ENCODE measurements around the gene NOS3. TPM values are rescaled to one million over a fixed set of nuclear protein-coding genes. Genes with fewer than 3 reads are reported as not detected.

NOS3 gene
- 0.13 and 0.32 TPM in 2 replicates for total RNA-seq (2014; rRNA removed; shearing (Covaris generic))
- 0.61 and 0.83 TPM in 2 replicates for polyA plus RNA-seq (2016; fragmentation: Nextera tagmentation; extraction: Ambion mirVana)

DNA sequence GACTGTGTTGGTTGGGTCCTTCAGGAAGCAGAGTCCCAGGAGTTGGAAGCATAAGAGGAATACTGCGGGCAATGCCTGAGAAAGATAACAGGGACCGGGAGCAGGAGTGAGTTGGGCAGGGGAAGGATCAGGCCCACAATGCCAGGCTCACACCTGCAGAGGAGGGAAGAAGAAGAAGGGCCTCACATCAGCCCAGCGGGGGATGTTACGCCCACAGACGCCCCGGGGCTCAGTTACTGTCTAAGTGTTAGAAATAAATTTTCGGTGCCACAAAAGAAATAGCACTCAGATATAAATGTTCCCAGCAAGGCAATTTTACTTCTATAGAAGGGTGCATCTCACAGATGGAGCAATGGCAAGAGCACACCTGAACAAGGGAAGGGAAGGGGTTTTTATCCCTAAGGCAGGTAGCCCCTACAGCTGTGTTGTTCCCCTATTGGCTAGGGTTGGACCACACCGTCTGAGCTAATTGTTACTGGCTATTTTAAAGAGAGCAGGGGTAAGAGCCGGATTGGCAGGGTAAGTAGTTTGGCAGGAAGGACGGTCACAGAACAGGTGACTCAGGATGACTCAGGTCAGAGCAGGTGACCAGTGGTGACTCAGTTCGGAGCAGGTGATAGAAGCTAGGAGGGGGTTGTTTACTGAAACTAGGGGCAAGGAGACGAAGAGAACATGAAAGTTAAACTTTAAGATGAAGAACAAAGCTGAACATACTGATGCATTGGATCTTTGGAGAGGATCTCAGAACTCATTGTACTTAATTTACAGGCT lies at the start of gene NOS3:
NOS3 (plus strand) TSS at position 602 of the 771 bp plus-strand sequence. CDS start 2,787 bp downstream, outside the sequence.
- H3K4me3 ChIP-seq, result no peak within 1 kb of the TSS
- no peaks in the 10 kb centered on the region for H3K9me3 ChIP-seq (ENCODE audit: low read depth)
- DNase-seq, result peak; percentile 28
- no peaks in the 10 kb centered on the region; the same call in 1 of the 2 replicates for H3K27me3 ChIP-seq (replicated peaks; ENCODE audit: insufficient read depth)
- no peak for TF ChIP-seq EZH2 (IDR thresholded peaks at IDR 0.05; ENCODE audit: insufficient read depth, poor library complexity, severe bottlenecking)
- no peak for TF ChIP-seq EZH2phosphoT487 (IDR thresholded peaks at IDR 0.05; ENCODE audit: insufficient read depth, low read depth)
- no peaks in the 10 kb centered on the region for H3K36me3 ChIP-seq (ENCODE audit: low read depth)
- no peak within 1 kb of the TSS for H2AFZ ChIP-seq
- H3K4me1 ChIP-seq (ENCODE audit: insufficient read depth), result no peaks in the 10 kb centered on the region
- in situ Hi-C loops (cut with MboI), result loop anchor here (10.0 kb wide), 1 partner anchor 64 kb away; the partner anchor contains the start of genes CDK5 and SLC4A2
- H3F3A ChIP-seq (ENCODE audit: insufficient read depth), result no peaks in the 10 kb centered on the region
- H3K79me2 ChIP-seq (ENCODE audit: insufficient read depth), result no peaks in the 10 kb centered on the region
- no peak within 1 kb of the TSS for H3K27ac ChIP-seq
- no peaks in the 10 kb centered on the region for H4K20me1 ChIP-seq (ENCODE audit: insufficient read depth)
- H3K4me2 ChIP-seq (ENCODE audit: unreplicated experiment), result no peak within 1 kb of the TSS
- no peaks in the 10 kb centered on the region for H3K9me2 ChIP-seq (ENCODE audit: insufficient read depth)
- no peak within 1 kb of the TSS for H3K9ac ChIP-seq
- 73 to 75% methylated on average over 12 of the region's 12 CpGs for WGBS, 2 experiments (ENCODE audit: low coverage in 1 of 2, low lambda C conversion rate in 2 of 2, missing lambda C conversion rate in 2 of 2)

DNA sequence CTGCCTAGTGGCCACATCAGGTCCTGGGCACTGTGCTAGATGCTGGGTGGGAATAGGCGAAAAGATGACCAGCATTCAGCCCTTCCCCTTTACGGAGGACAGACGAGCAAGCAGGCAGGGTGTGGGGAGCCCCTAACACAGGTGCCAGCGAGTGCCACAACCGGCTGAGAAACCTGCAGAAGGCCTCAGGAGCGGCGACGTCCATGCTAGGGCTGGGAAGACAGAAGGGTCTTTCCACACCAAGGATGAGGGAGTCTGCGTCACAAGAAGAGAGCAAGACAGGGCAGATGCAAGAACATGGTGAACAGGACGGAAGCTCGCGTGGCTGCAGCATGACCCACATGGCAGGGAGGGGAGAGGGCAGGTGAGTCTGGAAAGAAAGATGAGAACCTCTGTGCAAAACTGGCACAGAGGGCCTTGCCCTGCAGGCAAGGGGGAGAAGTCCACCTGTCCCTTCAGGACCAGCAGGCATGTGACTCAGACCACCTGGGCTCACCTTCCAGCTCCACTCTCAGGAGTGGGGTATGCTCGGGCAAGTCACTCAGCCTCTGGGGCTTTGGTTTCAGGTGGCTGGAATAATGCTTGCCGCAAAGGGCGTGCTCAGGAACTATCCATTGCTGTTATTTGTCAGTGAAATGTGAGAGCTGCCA lies 49.3 kb upstream of the NOS3 start:
- no peaks in the 10 kb centered on the region for H3K36me3 ChIP-seq (ENCODE audit: low read depth)
- 61 to 65% methylated on average over 15 of the region's 15 CpGs for WGBS, 2 experiments (ENCODE audit: low coverage in 1 of 2, low lambda C conversion rate in 2 of 2, missing lambda C conversion rate in 2 of 2)
- TF ChIP-seq EZH2 (IDR thresholded peaks at IDR 0.05; ENCODE audit: insufficient read depth, poor library complexity, severe bottlenecking), result no peak
- no peak for TF ChIP-seq EZH2phosphoT487 (IDR thresholded peaks at IDR 0.05; ENCODE audit: insufficient read depth, low read depth)
- no peak overlapping the region for H3K4me2 ChIP-seq (ENCODE audit: unreplicated experiment)
- no peaks in the 10 kb centered on the region for H4K20me1 ChIP-seq (ENCODE audit: insufficient read depth)
- H3K4me1 ChIP-seq (ENCODE audit: insufficient read depth), result no peaks in the 10 kb centered on the region
- no peaks in the 10 kb centered on the region for H3K79me2 ChIP-seq (ENCODE audit: insufficient read depth)
- no peaks in the 10 kb centered on the region for H3K9me3 ChIP-seq (ENCODE audit: low read depth)
- H3K27me3 ChIP-seq (replicated peaks; ENCODE audit: insufficient read depth), result peaks cover 14% of the 10 kb centered on the region
- H3K9ac ChIP-seq, result no peak overlapping the region
- no peak overlapping the region for H3K4me3 ChIP-seq
- no peak overlapping the region for H3K27ac ChIP-seq
- H3K9me2 ChIP-seq (ENCODE audit: insufficient read depth), result no peaks in the 10 kb centered on the region
- no peak for DNase-seq
- no peaks in the 10 kb centered on the region for H3F3A ChIP-seq (ENCODE audit: insufficient read depth)
- in situ Hi-C loops (cut with MboI), result no loop called here
- H2AFZ ChIP-seq, result no peak overlapping the region

DNA sequence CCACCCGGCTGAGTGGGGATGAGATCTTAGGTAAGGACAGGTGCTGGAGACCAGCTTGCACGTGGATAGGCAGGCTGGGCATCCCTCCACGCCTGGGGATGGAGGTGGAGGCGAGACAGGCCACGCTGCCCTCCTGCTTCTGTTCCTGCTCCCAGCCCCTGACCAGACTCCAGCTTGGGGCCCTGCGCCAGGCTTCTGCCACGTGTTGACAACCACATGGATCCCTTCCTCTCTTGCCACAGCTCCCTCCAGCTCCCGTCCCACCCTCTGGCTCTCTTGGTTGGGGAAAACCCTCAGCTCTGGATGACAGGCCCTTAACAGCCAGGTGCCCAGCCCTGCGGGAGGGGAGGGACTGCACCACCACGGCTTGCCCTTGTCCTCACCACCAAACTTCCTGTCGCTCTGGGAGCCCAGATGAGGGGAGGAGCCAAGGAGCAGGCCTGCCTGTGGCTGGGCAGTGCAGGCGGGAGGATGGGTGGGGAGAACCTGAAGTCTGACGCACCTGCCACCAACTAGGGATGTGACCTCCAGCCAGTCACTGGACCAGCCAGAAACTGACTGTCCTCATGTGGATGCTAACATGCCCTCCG lies 48.7 kb upstream of the NOS3 start:
- Histone ChIP-seq H3K27me3 (replicated peaks; ENCODE audit: insufficient read depth) (peaks cover 17% of the 10 kb centered on the region), H3K36me3 (ENCODE audit: low read depth) (no peaks in the 10 kb centered on the region), H3K9me3 (ENCODE audit: low read depth) (no peaks in the 10 kb centered on the region), H4K20me1 (ENCODE audit: insufficient read depth) (no peaks in the 10 kb centered on the region), H3K79me2 (ENCODE audit: insufficient read depth) (no peaks in the 10 kb centered on the region), H2AFZ (no peak overlapping the region), H3K4me2 (ENCODE audit: unreplicated experiment) (no peak overlapping the region), H3K4me3 (no peak overlapping the region), H3K27ac (no peak overlapping the region), H3K4me1 (ENCODE audit: insufficient read depth) (no peaks in the 10 kb centered on the region), H3K9me2 (ENCODE audit: insufficient read depth) (no peaks in the 10 kb centered on the region), H3K9ac (no peak overlapping the region), H3F3A (ENCODE audit: insufficient read depth) (no peaks in the 10 kb centered on the region)
- in situ Hi-C loops (cut with MboI), result no loop called here
- 4 to 10% methylated on average over 14 of the region's 14 CpGs for whole genome bisulfite sequencing, 2 experiments (ENCODE audit: low coverage in 1 of 2, low lambda C conversion rate in 2 of 2, missing lambda C conversion rate in 2 of 2)
- TF ChIP-seq EZH2phosphoT487 (IDR thresholded peaks at IDR 0.05; ENCODE audit: insufficient read depth, low read depth) (no peak), EZH2 (IDR thresholded peaks at IDR 0.05; ENCODE audit: insufficient read depth, poor library complexity, severe bottlenecking) (no peak)
- DNase-seq, result no peak

DNA sequence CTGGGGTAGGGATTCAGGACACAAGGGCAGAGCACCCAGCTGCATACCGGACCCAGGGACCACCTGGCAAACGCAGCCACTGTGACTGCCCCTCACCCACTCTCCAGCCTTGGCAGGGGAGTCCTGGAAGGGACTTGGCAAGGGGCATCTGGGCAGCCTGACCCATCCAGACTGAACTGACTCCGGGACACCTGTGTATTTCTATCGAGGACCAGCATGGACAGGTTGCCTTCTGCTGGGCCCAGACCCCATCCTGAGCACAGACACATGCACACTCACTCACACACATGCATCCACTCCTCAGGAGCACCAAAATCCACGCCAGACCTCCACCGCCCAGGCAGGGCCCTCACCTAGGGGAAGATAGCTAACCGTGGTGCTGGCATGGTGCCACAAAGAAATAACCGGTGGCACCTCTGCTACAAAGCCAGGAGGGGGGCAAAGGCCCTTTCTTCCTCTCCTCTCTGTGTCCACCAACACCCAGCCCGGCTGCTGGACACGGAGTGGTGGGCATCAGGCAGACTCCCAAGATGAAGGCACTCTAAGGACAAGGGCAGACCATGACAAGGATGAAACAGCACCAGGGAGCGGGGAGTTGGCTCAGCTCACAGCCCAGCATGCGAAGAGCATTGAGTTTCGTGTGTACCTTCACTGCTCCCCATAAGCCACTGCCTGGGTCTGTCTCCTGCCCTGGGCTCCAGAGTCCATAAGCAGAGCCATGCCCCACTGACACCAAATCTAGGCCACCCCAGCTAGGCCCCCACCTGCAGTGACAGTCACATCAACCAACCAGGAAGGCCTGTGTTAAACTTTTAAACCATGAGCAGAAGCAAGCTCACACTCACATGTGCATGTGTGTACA lies 48.0 kb upstream of the NOS3 start:
- Histone ChIP-seq H3K79me2 (ENCODE audit: insufficient read depth) (no peaks in the 10 kb centered on the region), H3K27me3 (replicated peaks; ENCODE audit: insufficient read depth) (peaks cover 13% of the 10 kb centered on the region), H3K36me3 (ENCODE audit: low read depth) (no peaks in the 10 kb centered on the region), H3K4me2 (ENCODE audit: unreplicated experiment) (no peak overlapping the region), H3K27ac (no peak overlapping the region), H3K9ac (no peak overlapping the region), H3K9me2 (ENCODE audit: insufficient read depth) (no peaks in the 10 kb centered on the region), H3K4me3 (no peak overlapping the region), H2AFZ (no peak overlapping the region), H3K9me3 (ENCODE audit: low read depth) (no peaks in the 10 kb centered on the region), H3K4me1 (ENCODE audit: insufficient read depth) (no peaks in the 10 kb centered on the region), H4K20me1 (ENCODE audit: insufficient read depth) (no peaks in the 10 kb centered on the region), H3F3A (ENCODE audit: insufficient read depth) (no peaks in the 10 kb centered on the region)
- in situ Hi-C loops (cut with MboI), result no loop called here
- DNase-seq, result no peak
- 57 to 60% methylated on average over 13 of the region's 13 CpGs for WGBS, 2 experiments (ENCODE audit: low coverage in 1 of 2, low lambda C conversion rate in 2 of 2, missing lambda C conversion rate in 2 of 2)
- no peak for TF ChIP-seq EZH2phosphoT487 (IDR thresholded peaks at IDR 0.05; ENCODE audit: insufficient read depth, low read depth)
- no peak for TF ChIP-seq EZH2 (IDR thresholded peaks at IDR 0.05; ENCODE audit: insufficient read depth, poor library complexity, severe bottlenecking)

Data from GM23248 (cell line).